ENCODE results near the gene CORIN. TPM values are rescaled to one million over a fixed set of nuclear protein-coding genes. Genes with fewer than 3 reads are reported as not detected.

CORIN gene
- total and polyA plus RNA-seq, 5 donors from 2014 or later = 0.64 TPM; not detected in 4

DNA sequence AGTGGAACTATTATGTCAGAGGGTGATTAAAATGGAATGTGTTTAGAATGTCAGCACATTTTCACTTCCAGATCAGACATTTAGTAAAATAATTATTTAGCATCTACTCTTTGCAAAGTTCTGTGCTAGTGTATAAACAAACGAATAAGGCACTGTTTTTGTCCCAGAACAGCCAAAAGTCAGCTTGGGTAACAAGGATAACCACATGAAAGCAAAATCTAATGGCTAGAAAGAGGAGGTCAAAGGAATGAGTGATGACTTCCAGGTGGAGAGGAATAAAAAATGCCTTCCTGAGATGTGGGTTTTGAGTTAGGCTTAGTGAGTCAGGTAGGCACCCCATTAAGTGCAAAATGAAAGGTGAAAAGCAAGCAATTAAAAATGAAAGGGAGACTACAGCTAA, 240.2 kb downstream of the CORIN start:
- DNase-seq (no peak), ATAC-seq (ENCODE audit: low read depth in 2 of 2) (no peak)
- Mint-ChIP-seq H3K36me3 (no peaks in the 10 kb centered on the region), H3K4me3 (no peak overlapping the region), H3K27ac (no peak overlapping the region), H3K9me3 (peaks cover 0 to 5% (median 0%) of the 10 kb centered on the region in 7 donors), H3K27me3 (peaks cover 5% of the 10 kb centered on the region), H3K4me1 (no peaks in the 10 kb centered on the region)
- no peak overlapping the region for H3K4me3 ChIP-seq (ENCODE audit: low read depth, low read length)
- no peaks in the 10 kb centered on the region for H3K36me3 ChIP-seq (ENCODE audit: control insufficient read depth, insufficient read depth, low read length)
- no peaks in the 10 kb centered on the region for H3K4me1 ChIP-seq (ENCODE audit: control insufficient read depth, insufficient read depth, low read length, poor library complexity, severe bottlenecking)
- H3K27me3 ChIP-seq (ENCODE audit: control insufficient read depth, insufficient read depth, low read length) = no peaks in the 10 kb centered on the region
- no peak overlapping the region for H3K27ac ChIP-seq (ENCODE audit: insufficient read depth, low read length, poor library complexity, severe bottlenecking)
- no peaks in the 10 kb centered on the region for H3K9me3 ChIP-seq (ENCODE audit: control insufficient read depth in 2 of 2, low read length in 2 of 2)

DNA sequence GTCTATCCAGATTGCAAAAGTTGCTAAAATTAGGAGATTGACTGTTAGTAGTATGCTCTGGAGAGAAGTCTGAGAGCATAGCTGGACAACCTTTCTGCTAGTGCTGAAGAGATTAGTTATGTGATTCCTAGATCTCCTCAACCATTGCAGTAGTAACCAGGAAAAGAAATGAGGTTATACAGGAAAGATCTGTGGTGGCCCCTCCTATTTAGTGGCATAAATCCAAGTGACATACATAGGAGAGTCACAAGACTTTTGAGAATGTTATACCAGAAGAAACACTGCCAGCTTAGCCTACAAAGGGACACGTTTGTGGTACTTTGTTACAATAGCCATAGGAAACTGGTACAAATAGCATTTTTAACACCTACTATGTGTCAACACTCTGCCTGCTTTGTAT, 247.5 kb downstream of the CORIN start:
- H3K9me3 Mint-ChIP-seq = peaks cover 0 to 11% (median 1%) of the 10 kb centered on the region in 7 donors
- H3K4me3 ChIP-seq (ENCODE audit: low read depth, low read length) = no peak overlapping the region
- no peak overlapping the region for H3K27ac ChIP-seq (ENCODE audit: insufficient read depth, low read length, poor library complexity, severe bottlenecking)
- H3K27me3 Mint-ChIP-seq = no peaks in the 10 kb centered on the region
- peaks cover 2% of the 10 kb centered on the region for H3K36me3 ChIP-seq (ENCODE audit: control insufficient read depth, insufficient read depth, low read length)
- DNase-seq (no peak), ATAC-seq (ENCODE audit: low read depth in 2 of 2) (no peak)
- no peaks in the 10 kb centered on the region for H3K9me3 ChIP-seq (ENCODE audit: control insufficient read depth in 2 of 2, low read length in 2 of 2)
- H3K4me1 Mint-ChIP-seq = no peaks in the 10 kb centered on the region
- H3K4me1 ChIP-seq (ENCODE audit: control insufficient read depth, insufficient read depth, low read length, poor library complexity, severe bottlenecking) = no peaks in the 10 kb centered on the region
- no peak overlapping the region for H3K4me3 Mint-ChIP-seq
- H3K27ac Mint-ChIP-seq = no peak overlapping the region
- H3K36me3 Mint-ChIP-seq = peaks cover 15% of the 10 kb centered on the region
- H3K27me3 ChIP-seq (ENCODE audit: control insufficient read depth, insufficient read depth, low read length) = no peaks in the 10 kb centered on the region

DNA sequence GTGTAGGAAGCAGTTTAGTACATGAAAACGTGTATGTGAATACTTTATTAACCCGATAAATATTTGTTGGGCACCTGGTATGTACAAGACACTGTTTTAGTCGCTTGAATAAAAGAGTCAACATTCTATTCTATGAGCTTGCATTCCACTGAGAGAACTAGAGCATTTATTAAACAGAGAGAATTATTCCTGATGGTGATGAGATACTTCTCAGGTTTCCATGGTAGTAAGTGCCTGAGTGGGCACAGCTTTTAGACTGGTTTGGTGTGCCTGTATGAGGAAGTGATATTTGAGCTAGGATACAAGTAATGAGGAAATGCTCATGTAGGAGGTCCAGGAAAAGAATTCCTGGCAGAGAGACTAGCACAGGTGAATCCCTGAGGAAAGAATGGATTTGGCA, 258.6 kb downstream of the CORIN start:
- H3K27me3 Mint-ChIP-seq = no peaks in the 10 kb centered on the region
- H3K4me1 ChIP-seq (ENCODE audit: control insufficient read depth, insufficient read depth, low read length, poor library complexity, severe bottlenecking) = no peaks in the 10 kb centered on the region
- H3K4me3 Mint-ChIP-seq = no peak overlapping the region
- DNase-seq (no peak), ATAC-seq (ENCODE audit: low read depth in 2 of 2) (no peak)
- peaks cover 16% of the 10 kb centered on the region for H3K36me3 Mint-ChIP-seq
- H3K36me3 ChIP-seq (ENCODE audit: control insufficient read depth, insufficient read depth, low read length) = no peaks in the 10 kb centered on the region
- H3K27me3 ChIP-seq (ENCODE audit: control insufficient read depth, insufficient read depth, low read length) = no peaks in the 10 kb centered on the region
- no peak overlapping the region for H3K27ac ChIP-seq (ENCODE audit: insufficient read depth, low read length, poor library complexity, severe bottlenecking)
- no peak overlapping the region for H3K4me3 ChIP-seq (ENCODE audit: low read depth, low read length)
- no peaks in the 10 kb centered on the region for H3K4me1 Mint-ChIP-seq
- no peak overlapping the region for H3K27ac Mint-ChIP-seq
- no peaks in the 10 kb centered on the region for H3K9me3 Mint-ChIP-seq
- H3K9me3 ChIP-seq (ENCODE audit: control insufficient read depth in 2 of 2, low read length in 2 of 2) = no peaks in the 10 kb centered on the region

DNA sequence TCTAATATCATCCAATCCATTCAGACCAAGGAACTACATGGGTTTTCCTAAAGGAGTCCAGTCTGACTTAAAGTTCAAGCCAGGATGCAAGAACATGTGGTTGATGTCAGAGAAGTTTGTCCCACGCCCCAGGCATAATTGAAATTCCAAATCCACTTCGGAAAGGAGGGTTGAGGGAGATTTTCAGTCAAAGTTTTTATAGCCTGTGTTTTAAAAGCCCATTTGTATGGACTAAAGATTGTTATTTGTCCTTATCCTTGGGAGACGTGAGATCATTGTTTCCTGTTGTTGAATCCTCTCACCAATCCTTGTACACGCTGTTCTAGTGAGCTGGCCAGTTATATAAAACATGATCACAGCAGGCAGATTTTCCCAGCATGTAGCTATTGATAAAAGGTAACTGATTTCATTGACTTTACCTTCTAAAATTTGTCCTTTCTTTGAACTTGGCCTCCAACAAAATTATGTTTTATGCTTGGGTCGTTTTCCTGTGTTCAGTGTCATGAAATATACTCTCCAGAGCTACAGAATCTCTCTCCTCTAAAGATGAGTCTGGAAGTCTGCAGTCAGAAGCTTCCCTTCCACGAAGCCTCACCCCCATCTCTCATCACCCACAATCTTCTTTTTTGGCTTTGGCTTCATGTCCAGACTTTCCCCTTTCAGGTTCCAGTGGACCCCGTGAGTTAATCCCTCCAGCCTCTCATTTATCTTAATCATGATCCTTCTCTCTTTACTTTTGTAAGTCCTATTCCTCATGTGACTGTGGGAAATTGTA, 259.9 kb downstream of the CORIN start:
- Mint-ChIP-seq H3K27ac (no peak overlapping the region), H3K27me3 (no peaks in the 10 kb centered on the region), H3K4me1 (no peaks in the 10 kb centered on the region), H3K36me3 (peaks cover 16% of the 10 kb centered on the region), H3K9me3 (no peaks in the 10 kb centered on the region), H3K4me3 (no peak overlapping the region)
- ATAC-seq (ENCODE audit: low read depth in 2 of 2) = no peak
- Histone ChIP-seq H3K9me3 (ENCODE audit: control insufficient read depth in 2 of 2, low read length in 2 of 2) (no peaks in the 10 kb centered on the region), H3K36me3 (ENCODE audit: control insufficient read depth, insufficient read depth, low read length) (no peaks in the 10 kb centered on the region), H3K27ac (ENCODE audit: insufficient read depth, low read length, poor library complexity, severe bottlenecking) (no peak overlapping the region), H3K27me3 (ENCODE audit: control insufficient read depth, insufficient read depth, low read length) (no peaks in the 10 kb centered on the region), H3K4me1 (ENCODE audit: control insufficient read depth, insufficient read depth, low read length, poor library complexity, severe bottlenecking) (no peaks in the 10 kb centered on the region), H3K4me3 (ENCODE audit: low read depth, low read length) (no peak overlapping the region)
- no peak for DNase-seq

DNA sequence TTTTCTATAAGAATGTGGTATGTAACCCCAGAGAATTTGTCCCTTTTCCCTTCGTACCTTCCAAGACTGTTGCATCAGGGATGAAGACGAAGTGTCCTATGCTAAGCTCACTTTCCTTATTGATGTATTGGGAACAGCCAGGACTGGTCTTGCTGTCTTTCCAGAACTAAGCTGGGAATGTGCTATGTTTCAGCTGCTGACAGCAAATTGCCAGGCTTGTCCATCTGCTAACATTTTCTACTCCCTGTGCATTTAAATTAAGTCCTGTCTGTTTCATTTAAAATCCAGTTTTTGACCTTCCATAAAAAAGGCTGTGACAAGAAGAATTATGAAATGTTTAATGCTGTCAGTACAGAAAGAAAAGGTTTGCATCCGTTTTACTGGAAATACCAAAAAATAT, 264.9 kb downstream of the CORIN start:
- Histone ChIP-seq H3K9me3 (ENCODE audit: control insufficient read depth in 2 of 2, low read length in 2 of 2) (no peaks in the 10 kb centered on the region), H3K27me3 (ENCODE audit: control insufficient read depth, insufficient read depth, low read length) (no peaks in the 10 kb centered on the region), H3K27ac (ENCODE audit: insufficient read depth, low read length, poor library complexity, severe bottlenecking) (no peak overlapping the region), H3K4me1 (ENCODE audit: control insufficient read depth, insufficient read depth, low read length, poor library complexity, severe bottlenecking) (no peaks in the 10 kb centered on the region), H3K36me3 (ENCODE audit: control insufficient read depth, insufficient read depth, low read length) (no peaks in the 10 kb centered on the region), H3K4me3 (ENCODE audit: low read depth, low read length) (no peak overlapping the region)
- no peak overlapping the region for H3K4me3 Mint-ChIP-seq
- H3K36me3 Mint-ChIP-seq = peaks cover 7% of the 10 kb centered on the region
- no peaks in the 10 kb centered on the region for H3K9me3 Mint-ChIP-seq
- H3K4me1 Mint-ChIP-seq = no peaks in the 10 kb centered on the region
- DNase-seq (no peak), ATAC-seq (ENCODE audit: low read depth in 2 of 2) (no peak)
- H3K27ac Mint-ChIP-seq = no peak overlapping the region
- H3K27me3 Mint-ChIP-seq = no peaks in the 10 kb centered on the region

DNA sequence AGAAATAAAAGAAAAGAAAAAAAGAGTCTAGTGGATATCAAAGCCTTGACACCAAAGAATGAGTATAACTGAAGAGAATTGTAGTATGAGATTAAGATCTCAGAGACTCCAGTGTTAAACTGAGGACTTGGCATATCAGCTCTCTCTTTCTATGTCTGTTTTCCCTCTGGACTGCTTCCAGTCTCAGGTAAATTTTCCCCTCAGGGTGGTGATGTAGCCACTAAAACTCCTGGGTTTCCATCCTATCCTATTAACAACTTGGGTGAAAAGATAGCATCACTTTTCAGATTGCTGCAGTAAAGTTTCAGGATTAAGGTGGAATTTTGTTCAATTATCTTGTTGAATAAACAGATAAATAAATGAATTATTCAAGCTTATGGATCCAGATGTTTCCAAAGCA, 267.1 kb downstream of the CORIN start:
- Mint-ChIP-seq H3K4me1 (no peaks in the 10 kb centered on the region), H3K9me3 (no peaks in the 10 kb centered on the region), H3K36me3 (peaks cover 4% of the 10 kb centered on the region), H3K27me3 (no peaks in the 10 kb centered on the region), H3K4me3 (no peak overlapping the region), H3K27ac (no peak overlapping the region)
- Histone ChIP-seq H3K9me3 (ENCODE audit: control insufficient read depth in 2 of 2, low read length in 2 of 2) (no peaks in the 10 kb centered on the region), H3K4me1 (ENCODE audit: control insufficient read depth, insufficient read depth, low read length, poor library complexity, severe bottlenecking) (no peaks in the 10 kb centered on the region), H3K4me3 (ENCODE audit: low read depth, low read length) (no peak overlapping the region), H3K36me3 (ENCODE audit: control insufficient read depth, insufficient read depth, low read length) (no peaks in the 10 kb centered on the region), H3K27ac (ENCODE audit: insufficient read depth, low read length, poor library complexity, severe bottlenecking) (no peak overlapping the region), H3K27me3 (ENCODE audit: control insufficient read depth, insufficient read depth, low read length) (no peaks in the 10 kb centered on the region)
- ATAC-seq (ENCODE audit: low read depth in 2 of 2) (no peak), DNase-seq (no peak)

DNA sequence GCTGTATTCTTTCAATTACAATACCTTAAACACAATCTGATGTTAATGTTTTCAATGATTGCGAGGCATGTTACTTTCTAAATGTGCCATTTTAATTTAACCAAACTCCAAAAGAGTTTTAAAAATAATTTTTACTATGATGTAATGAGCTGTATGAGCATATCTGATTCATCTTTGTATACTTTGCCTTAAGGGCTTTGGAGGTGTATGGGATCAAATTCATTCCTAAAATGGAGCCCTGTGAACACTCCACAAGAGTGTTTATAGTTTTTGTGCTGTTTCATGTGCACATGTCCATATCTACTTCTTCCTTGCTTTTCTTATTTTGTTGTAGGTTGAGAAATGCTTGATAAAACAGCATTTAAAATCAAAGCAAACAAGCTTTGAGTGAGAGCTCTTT, 270.4 kb downstream of the CORIN start:
- H3K4me1 ChIP-seq (ENCODE audit: control insufficient read depth, insufficient read depth, low read length, poor library complexity, severe bottlenecking) = no peaks in the 10 kb centered on the region
- Mint-ChIP-seq H3K4me1 (peaks cover 0 to 2% (median under 1%) of the 10 kb centered on the region in 4 donors), H3K27ac (no peak overlapping the region), H3K4me3 (no peak overlapping the region), H3K27me3 (no peaks in the 10 kb centered on the region), H3K36me3 (peaks cover 4% of the 10 kb centered on the region), H3K9me3 (no peaks in the 10 kb centered on the region)
- no peaks in the 10 kb centered on the region for H3K9me3 ChIP-seq (ENCODE audit: control insufficient read depth in 2 of 2, low read length in 2 of 2)
- H3K27ac ChIP-seq (ENCODE audit: insufficient read depth, low read length, poor library complexity, severe bottlenecking) = no peak overlapping the region
- H3K36me3 ChIP-seq (ENCODE audit: control insufficient read depth, insufficient read depth, low read length) = no peaks in the 10 kb centered on the region
- no peak for ATAC-seq (ENCODE audit: low read depth in 2 of 2)
- H3K4me3 ChIP-seq (ENCODE audit: low read depth, low read length) = no peak overlapping the region
- no peaks in the 10 kb centered on the region for H3K27me3 ChIP-seq (ENCODE audit: control insufficient read depth, insufficient read depth, low read length)
- DNase-seq = no peak

DNA sequence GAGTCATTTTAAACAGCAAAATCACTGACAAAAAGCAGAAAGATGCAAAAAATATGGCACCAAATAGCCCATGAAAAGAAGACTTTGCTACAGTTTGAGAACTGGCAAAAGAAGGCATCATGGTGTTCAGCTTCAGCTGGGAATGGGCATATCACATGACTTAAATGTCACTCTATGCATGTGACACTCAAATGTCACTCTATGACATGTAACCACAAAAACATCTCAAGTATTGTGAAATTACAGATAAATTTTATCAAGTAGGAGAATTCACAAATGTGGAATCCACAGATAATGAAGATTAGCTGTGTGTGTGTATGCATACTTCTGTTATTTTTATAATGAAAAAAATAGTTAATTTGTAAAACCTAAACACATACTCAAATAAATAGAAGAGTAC, 270.9 kb downstream of the CORIN start:
- ATAC-seq (ENCODE audit: low read depth in 2 of 2) = no peak
- Mint-ChIP-seq H3K36me3 (peaks cover 4% of the 10 kb centered on the region), H3K4me3 (no peak overlapping the region), H3K27me3 (no peaks in the 10 kb centered on the region), H3K27ac (no peak overlapping the region), H3K4me1 (peaks cover 0 to 5% (median 3%) of the 10 kb centered on the region in 4 donors), H3K9me3 (no peaks in the 10 kb centered on the region)
- Histone ChIP-seq H3K36me3 (ENCODE audit: control insufficient read depth, insufficient read depth, low read length) (no peaks in the 10 kb centered on the region), H3K27me3 (ENCODE audit: control insufficient read depth, insufficient read depth, low read length) (no peaks in the 10 kb centered on the region), H3K4me3 (ENCODE audit: low read depth, low read length) (no peak overlapping the region), H3K4me1 (ENCODE audit: control insufficient read depth, insufficient read depth, low read length, poor library complexity, severe bottlenecking) (no peaks in the 10 kb centered on the region), H3K9me3 (ENCODE audit: control insufficient read depth in 2 of 2, low read length in 2 of 2) (no peaks in the 10 kb centered on the region), H3K27ac (ENCODE audit: insufficient read depth, low read length, poor library complexity, severe bottlenecking) (no peak overlapping the region)
- no peak for DNase-seq
